ENCODE results near the gene EFEMP1. TPM values are rescaled to one million over a fixed set of nuclear protein-coding genes. Genes with fewer than 3 reads are reported as not detected.

EFEMP1 gene
- total RNA-seq, 1 donor from 2014 or later = 2.8 TPM

DNA sequence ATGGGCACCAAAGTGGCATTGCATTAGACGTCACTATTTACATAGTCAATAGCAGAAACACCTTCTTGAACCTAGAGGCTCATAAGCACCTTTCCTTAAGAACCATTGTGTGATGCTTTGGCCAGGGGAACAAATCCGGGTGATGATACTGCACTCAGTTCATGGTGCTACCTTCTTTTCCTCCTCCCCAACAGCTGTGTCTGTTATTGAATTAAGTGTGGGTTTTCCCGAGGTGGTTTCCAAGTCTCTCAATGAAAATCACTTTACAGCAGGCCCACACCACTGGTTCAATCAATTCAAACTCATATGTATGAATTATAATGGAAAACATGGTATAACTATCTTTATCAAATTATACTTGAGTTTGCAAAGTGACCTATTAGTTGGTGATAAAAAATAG, 9.3 kb upstream of the EFEMP1 start:
- no peak for DNase-seq

DNA sequence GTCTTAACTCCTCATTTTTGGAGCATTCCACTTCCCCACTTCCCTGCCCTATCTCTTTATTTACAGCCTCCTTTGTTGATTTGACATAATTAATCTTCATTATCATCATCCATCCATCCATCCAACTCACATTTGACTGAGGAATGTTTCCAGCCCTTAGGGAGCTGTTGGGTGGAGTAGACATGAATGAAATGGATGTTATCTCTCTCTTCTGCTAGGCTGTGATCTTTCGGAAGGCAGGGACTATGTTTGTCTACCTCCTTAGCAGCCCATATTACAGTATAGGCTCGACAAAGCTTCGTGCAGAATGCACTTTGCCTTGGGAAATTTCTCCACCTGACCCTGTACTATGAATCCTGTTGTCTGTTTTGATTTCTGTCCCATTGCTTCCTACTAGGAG, 7.7 kb upstream of the EFEMP1 start:
- DNase-seq = no peak

DNA sequence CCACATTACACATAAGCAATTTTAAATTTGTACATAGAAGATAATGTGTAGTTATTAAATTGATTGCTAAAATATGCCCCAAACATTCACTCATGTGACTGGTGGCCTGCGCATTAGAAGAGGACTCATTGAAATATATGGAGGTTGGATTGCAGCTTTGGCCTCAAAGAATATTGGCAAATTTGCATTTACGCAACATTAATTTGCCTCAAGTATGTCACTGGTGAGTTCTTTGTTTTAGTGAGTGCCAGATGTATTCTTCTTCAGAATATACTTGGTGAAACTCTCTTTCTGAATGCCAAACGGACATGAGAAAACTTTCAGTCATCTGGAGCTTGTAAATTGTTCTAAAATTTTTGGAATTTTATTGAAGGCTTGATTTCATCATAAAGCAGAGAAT, 5.9 kb upstream of the EFEMP1 start:
- no peak for DNase-seq

DNA sequence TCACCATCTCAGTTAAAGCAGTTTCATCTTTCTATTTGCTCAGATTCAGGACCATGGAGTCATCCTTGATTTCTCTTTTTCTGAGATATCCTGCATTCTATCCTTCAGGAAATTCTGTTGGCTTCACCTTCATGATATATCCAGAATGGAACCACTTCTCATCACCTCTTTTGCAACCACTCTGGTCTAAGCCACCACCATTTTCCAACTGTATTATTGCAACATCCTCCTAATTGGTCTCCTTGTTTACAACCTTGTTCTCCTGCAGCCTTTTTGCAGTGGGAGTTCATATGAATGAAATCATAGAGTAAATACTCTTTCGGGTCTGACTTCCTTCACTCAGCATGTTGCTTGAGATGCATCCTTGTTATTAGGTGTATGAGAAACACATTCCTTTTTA, 3.4 kb upstream of the EFEMP1 start:
- no peak for DNase-seq

DNA sequence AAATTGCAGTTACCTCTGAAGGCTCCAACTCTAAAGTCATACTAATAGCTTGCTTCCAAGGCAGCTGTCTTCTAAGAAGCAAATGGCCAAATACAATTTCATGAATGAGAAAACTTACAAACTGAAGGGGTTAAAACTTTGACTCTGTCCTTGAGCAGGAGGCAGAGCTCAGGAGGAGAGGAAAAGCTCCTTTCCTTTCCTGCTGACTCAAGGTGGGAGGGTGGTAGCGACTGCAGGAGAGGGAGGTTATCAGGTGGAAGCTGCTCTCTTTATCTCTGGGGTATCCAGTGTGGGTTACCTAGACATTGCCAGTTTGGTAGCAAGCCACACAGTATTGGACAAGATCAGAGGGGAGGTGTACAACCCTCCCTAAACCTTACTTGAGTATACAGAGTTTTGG, 2.7 kb upstream of the EFEMP1 start:
- no peak for DNase-seq

DNA sequence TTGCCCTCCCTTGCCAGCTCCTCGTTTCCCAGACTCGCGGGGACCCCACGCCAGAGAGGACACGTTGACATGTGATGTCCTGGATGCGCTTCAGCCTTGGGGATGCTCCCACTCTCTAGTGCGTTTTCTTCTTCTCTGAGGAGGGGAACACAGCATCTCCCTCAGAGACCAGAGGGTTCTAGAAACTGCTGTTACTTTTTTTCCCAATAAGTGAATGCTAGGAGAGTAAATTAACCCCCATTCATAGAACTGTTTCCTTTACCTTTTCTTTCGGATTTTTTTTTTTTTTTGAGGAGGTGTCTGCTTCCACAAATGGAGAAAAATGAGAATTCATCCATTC, 370 bp upstream of the EFEMP1 start:
- DNase-seq = no peak

DNA sequence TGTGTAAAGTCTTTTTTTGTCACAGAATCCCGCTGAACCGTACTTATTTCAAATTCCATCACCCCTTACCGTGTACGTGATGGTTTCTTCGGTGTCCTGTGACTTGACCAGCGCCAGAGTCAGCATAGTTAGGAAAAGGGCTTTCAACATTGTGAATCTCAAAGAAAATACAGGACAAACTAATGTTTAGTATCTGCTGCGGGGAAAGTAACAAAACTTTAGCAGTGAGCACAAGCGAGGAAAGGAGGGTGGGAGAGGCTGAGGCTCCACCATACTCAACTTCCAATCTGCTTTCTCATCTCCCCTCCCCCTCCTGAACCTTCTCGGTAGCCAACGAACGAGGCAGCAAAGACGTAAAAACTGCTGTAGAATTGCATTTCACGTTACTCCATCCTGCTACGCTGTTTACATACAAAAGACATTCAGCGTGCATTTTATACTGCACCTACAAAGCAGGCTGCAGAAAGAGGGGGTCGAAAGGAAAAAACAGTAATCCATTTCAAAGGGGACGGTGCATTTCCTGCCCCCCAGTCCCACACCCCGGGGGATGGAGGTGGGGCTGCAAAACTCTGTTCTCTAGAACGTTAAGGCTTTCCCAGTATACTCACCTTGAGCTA, 1.2 kb downstream of the EFEMP1 start:
- no peak for DNase-seq

DNA sequence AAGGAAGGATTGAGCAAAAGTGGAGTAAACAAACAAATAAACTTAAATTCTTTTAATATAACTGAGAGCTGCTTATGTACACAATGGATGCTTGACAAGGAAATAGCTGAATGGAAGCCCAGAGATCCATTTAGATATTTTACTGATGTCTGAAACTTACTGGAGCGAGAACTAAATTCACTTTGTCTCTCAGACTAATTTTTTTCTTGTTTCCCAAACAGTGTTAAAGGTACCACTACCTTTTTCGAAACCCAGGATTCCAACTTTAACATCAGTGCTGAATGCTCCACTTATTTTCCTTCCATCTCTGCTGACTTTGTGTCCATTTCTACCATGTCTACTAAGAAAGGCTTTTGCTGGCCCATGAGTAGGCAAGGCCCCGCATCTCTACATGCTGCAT, 4.0 kb downstream of the EFEMP1 start:
- DNase-seq = no peak

DNA sequence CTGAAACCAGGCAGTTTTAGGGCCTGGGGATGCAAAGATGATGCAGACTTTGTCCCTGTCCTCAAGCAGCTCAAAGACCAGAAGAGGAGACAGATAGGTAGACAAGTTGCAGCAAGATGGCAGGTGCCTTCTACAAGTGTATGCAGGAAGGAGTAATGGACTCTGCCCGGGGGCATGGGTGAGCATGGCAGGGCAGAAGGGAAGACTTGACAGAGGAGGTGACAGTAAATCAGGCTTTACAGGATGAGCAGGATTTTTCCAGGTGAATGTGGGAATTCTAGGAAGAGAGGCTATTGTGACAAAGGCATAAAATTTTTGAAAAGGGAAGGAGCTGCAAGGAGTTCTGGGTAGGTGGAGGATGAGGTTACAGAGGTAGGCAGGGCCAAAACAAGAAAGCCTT, 4.7 kb downstream of the EFEMP1 start:
- no peak for DNase-seq

DNA sequence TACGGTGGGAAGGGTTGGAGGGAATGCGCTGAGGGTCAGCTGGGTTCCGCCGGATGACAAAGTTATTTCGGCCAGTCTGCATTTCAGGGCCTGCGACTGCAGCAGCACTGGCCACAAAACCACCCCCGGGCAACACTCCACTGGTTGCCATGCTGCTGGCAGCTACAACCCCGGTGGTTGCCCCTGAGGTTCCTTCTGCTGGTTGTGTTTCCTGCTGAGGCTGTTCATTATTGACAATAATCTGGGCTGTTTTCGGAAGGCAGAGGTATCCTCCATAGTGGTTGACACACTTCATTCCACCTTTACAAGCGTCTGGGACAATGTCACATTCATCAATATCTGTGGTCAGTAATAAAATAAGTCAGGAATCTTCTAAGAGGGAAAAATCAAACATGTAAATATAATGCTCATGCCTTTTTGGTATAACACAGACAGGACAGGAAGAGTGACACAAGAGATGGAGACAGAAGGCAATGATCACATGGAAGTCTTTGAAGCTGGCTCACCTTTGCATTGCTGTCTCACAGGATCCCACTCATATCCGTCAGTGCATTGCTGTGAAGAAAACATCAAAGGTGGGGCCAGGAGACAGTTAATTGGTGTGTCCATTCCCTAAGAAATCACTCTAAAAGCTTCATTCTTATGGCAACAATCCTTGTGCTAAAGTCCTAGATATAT, 5.7 kb downstream of the EFEMP1 start:
- no peak for DNase-seq

DNA sequence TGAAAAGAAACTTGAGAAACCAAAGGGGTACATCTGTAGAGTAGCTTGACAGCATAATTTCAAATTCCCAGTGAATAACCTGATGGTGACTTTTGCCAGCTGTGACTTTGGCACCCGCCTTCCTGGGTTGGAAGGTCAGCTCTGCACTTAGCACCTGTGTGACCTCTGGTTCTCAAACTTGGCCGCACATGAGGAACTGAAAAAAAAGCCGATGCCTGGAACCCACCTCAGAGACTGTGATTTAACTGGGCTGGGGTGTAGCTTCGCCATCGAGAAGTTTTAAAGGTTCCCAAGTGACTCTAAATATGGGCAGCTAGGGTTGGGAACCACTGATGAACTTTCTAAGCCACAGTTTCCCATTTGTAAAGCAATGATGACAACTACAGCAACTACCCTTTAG, 6.5 kb downstream of the EFEMP1 start:
- no peak for DNase-seq

DNA sequence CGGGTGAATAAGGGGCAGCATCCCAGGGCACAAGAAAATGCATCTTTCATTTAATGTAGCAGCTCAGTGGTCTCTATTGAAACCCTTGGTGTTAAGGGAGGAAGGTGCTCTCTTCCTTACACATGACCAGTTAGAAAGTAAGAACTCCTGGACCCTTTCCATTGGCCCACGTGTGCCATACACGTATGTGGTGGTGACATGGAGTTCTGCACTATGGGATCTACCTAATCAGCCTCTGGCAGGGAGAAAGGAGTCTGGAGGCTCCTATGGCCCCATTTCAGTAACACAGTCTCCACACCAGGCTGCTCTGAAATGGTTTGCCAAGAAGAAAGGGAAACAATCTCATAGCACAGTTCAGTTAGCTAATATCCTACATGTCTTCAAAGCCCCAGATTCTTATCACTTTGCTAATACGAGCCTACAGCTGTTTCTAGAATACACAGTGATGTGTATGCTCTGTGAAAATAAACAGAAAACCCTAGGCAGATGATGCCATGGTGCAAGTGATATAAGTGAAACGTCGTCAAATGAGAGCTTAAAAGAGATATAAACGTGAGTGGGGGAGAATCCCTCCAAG, 7.0 kb downstream of the EFEMP1 start:
- no peak for DNase-seq

DNA sequence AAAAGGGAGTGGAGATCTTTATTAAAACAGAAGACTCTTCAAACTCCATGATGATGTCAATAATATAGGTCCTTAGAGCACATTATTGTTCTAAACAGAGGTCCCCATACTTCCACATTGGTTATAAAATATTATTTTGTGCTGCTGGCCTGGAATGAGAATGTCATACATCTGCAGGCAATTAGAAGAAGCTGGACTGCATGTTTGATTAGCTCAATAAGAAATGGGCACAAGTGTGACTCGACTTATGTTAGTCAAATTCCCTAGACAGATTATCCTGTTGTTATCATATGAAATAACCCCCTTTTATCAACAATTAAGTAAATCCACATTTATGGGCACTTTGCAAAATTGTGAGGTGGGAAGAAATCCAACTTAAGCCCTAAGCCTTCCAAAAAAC, 8.8 kb downstream of the EFEMP1 start:
- no peak for DNase-seq

DNA sequence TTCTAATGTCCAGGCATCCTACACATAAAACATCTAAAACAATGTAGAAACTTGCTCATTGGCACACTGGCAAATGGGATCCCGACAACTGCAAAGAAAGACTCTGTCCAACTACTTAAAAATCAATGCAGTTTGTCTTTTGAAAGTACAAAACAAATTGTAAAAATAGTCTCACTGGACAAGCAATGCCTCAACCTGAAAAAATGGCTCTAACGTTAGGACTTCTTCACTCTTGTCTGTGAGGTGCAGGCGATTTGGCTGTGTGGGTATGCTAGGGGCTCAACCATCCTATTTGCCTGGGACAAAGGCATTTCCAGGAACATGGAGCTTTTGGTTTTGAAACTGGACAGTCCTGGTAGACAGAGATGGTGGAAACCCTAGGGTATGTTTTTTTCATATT, 10.7 kb downstream of the EFEMP1 start:
- DNase-seq = no peak

DNA sequence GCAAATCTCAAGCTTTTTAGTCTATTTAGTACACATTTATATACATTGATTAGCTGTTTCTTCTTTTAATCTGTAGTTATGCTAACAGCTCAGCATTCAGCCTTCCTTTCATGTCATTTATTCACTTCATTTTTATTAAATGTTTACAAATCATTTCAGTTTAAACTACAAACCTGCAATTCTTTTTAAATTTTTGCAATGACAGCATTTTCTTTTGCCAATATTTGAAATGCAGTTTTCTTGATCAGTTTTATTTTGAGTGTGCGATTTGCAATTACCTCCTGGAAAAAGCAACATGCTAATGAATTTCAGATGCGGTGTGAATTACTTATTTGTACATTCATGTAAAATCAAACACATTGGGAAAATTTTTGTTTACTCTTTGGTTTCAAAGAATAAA, 13.5 kb downstream of the EFEMP1 start:
- DNase-seq = no peak

DNA sequence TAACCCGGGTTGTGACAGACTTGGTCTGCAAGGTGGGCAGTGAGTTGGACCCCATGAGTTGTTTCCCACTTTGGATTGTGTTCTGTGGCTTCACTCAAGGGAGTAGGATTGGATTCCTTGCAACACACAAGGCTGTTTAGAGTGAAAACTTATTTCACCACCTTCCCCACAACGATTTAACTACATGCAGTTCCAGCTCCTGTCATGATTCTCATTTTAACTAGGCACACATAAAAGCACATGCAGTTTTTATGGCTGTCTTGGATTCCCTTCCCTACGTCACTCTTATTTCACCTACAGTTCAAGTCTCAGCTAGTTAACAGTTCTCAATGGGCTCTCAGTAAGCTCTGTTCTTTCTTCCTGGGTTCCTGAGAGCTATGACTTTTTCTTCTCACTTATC, 15.9 kb downstream of the EFEMP1 start:
- no peak for DNase-seq

DNA sequence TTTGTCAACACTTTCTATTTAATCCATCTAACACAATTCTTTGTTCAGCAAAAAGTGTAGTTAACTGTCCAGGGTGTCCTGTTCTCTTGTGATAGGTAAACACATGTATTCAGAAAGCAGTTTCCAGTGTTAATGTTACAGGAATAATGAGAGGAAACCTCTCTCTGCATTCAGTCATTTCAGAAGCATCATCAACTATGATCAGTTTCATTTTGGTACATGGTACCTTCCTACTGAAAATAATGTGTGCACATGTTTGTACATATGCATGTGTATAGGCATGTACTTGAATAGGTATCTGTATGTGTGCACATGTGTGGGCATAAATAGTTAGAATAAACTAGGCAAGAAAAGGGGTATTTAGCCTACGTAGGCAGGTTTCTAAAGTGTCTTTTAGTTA, 16.6 kb downstream of the EFEMP1 start:
- no peak for DNase-seq

DNA sequence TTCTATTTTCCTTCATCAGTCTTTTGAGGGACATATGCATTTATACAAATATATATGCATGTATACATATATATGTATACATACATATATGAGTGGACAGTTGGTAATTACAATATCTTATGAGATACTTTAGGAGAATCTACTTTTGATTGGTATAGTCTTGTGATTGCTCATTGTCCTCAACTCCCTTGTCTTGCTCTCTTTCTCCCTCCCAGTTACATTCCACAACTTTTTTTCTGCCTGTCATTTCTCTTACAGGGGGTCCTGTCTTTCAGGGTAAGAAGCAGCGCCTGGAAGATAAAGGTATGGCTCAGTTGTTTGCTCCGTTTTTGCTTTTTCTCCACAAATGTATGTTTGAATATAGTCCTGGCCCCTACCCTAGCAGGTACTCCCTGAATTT, 19.9 kb downstream of the EFEMP1 start:
- no peak for DNase-seq

DNA sequence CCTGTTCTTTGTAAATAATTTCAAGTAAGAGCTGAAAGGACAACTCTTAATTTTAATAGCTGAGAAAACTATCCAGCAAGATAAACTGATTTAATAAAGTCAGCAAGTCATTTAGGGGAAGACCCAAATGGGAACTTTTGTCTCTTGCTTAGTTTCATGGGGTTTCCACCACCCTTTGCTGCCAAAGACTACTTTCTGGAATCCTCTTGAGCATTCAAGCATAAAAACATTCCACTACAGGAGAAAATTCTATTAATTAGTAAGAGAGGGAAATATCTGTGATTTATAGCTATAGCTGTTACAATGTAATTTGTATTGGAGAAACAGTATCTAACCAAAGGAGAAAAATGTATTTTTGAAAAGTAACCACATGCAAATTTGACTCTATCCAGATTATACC, 20.6 kb downstream of the EFEMP1 start:
- DNase-seq = no peak

DNA sequence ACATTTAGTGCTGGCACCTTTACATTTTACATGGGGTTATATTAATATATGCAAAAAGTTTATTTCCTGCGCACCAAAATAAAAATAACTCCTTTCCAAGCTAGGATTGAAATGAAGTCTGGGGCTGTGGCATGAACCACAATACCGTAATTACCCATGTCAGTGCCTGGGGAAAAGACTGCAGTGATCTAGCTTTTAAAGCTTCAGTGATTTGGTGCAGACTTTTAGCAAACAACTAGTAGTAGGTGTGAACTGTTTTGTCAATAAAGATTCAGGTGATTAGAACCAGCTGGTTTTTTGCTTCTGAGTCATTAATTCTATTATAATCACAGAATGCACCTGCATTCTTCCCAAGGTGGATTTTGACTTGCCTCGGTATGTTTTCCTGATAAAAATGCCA, 21.2 kb downstream of the EFEMP1 start:
- DNase-seq = no peak

DNA sequence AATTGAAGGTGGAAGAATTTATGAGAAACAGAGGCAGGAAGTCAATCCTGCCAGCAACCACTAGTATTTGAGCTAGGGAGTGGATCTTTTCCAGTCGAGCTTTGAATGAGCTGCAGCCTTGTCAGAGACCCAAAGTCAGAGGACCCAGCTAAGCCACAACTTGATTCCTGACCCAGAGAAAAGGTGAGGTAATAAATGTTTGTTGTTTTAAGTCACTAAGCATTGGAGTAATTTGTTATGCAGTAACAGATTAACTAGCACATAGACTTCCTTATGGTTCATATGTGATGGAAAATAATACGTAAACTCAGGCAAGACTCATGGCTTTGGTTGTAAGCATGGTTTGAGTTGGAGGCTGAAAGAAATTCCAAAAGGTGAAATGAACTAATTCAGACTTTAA, 21.6 kb downstream of the EFEMP1 start:
- no peak for DNase-seq

DNA sequence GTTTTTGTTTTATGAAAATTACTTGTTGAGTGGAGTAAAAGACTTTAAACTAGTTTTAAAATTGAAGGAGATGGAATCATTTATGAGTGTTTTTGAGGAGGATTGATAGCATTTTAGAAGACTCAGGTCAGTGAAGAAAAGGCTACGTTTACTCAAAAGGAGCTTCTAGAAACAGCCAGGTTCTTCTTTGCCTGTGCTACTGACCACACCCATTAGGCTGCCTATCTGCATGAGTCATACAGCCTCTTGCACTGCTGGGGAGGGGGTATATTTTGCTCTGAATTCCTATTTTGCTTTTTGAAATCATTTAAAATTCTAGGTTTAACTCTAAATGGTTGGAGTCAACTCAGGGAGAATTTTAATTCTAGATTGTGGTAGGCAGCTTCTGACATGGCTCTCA, 22.3 kb downstream of the EFEMP1 start:
- DNase-seq = no peak

DNA sequence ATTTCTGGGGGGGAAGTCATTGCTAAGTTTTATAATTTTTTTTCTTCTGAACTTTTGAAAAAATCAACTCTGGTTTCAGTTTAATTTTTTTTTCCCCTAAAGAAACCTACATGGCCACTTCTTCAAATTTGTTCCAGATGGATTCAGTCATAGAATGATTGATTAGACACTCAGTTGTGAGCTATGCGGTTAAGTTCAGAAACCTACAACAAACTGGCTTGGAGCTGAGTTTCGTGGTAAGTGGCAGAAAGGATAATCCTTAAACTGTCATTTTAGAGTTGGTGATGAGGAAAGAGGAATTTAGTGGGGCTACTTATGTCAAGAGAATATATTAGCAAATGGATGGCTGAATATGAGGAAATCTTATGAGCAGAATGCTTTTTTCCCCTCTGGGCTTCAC, 23.7 kb downstream of the EFEMP1 start:
- DNase-seq = no peak

DNA sequence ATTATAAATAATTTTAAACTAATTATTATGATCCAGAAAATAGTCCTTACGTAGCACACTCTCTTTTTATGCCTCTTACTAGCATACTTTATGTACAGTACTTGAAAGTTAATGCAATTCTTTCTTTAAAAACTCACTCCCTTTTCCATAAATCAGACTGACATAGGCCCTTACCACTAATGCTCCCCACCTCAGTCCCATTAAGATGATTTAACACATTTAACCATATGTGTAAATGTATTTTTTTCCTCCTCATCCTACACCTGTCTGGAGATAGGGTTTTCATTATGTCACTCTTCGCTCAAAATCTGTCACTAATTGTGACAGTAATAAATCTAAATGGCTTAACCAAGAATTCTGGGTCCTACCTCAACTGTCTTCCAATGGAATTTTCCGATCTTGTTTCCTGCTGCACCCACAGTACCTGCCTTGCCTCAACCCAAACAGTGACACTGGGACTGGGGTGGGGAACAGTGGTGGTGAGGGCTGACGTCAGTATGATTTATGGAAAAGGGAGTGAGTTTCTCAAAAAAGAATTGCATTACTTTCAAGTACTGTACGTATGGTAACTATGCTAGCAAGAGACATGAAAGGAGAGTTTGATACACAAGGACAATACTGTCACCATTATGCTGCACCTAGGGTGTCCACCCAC, 25.1 kb downstream of the EFEMP1 start:
- no peak for DNase-seq

All from occipital lobe (tissue), 2 donors.